ENCODE data around the gene C16orf95.

DNA sequence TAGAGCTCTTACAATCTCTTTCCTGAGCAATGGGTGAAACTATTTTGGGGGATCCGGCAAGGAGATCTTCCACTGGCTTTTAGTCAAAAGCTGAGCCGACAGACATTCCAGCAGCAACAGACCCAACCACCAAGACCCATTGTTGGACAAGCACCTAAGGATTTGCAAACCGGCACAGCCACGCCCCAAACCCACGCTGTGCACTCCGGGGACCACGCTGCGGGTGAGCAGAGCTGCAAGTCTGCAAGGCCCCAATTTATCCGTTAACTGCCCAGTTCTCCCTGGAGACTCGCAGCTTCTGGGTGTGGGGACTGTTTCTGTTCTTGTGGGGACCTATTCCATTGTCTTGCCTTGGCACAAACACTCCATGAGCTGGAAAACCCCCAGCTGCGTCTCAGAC, 45.9 kb downstream of the C16orf95 start:
- TF ChIP-seq YY1 (IDR thresholded peaks at IDR 0.05; ENCODE audit: insufficient read depth, insufficient read length), result no peak
- no peak for TF ChIP-seq SUZ12 (IDR thresholded peaks at IDR 0.05; ENCODE audit: extremely low read depth, insufficient read depth, insufficient read length)
- no peak for TF ChIP-seq ZNF274 (IDR thresholded peaks at IDR 0.05; ENCODE audit: low read depth, low read length)

Data from NT2/D1 (cell line).